H1 (cell line): ENCODE measurements around the gene DBH. TPM values are rescaled to one million over a fixed set of nuclear protein-coding genes. Genes with fewer than 3 reads are reported as not detected.

Experiments used
- CTCF ChIA-PET: fragments of 300-600 bp; sonication (Branson Sonifier 250); formaldehyde crosslinking; loops from one replicate; lab custom pipeline; 2021; ENCODE audit not compliant: partially characterized antibody; lab: Charles Lee
- POLR2A ChIA-PET: fragments of 300-600 bp; sonication (Branson Sonifier 250); formaldehyde crosslinking; loops from one replicate; lab custom pipeline; 2021; ENCODE audit warnings: inconsistent platforms; ENCODE audit not compliant: partially characterized antibody; lab: Charles Lee
- DNase-seq, 2 experiments: peaks; one replicate each; pipeline versions ENCODE4 v3.0.0 to v3.0.0-alpha.2; 2010 to 2022; ENCODE audit warnings: low spot score in 2 of 2, low read depth in 1 of 2, mixed read lengths in 1 of 2
- FAIRE-seq: peaks from 2 replicates; lab custom pipeline; 2011; peaks lifted over from hg19 to GRCh38; lab: Jason Lieb, UNC
- H2AFZ ChIP-seq: 2 replicates; pipeline ENCODE4 v1.8.1; 2012; ENCODE audit warnings: low read length, inconsistent platforms
- H2AK5ac ChIP-seq: 2 replicates; pipeline ENCODE4 v1.6.1; 2013; ENCODE audit warnings: low read depth, low read length
- H2BK120ac ChIP-seq: replicated peaks from 2 replicates; pipeline ENCODE3; 2013; ENCODE audit warnings: low read depth, low read length, inconsistent platforms
- H2BK12ac ChIP-seq: 2 replicates; pipeline ENCODE4 v1.6.1; 2013; ENCODE audit warnings: low read depth, low read length
- H2BK15ac ChIP-seq: 2 replicates; pipeline ENCODE4 v1.6.1; 2013; ENCODE audit warnings: low read length
- H2BK20ac ChIP-seq: 2 replicates; pipeline ENCODE4 v1.6.1; 2013; ENCODE audit warnings: low read length
- H2BK5ac ChIP-seq: 2 replicates; pipeline ENCODE4 v1.6.1; 2013; ENCODE audit warnings: low read depth, low read length
- H3K14ac ChIP-seq: 2 replicates; pipeline ENCODE4 v1.6.1; 2013; ENCODE audit warnings: inconsistent platforms; ENCODE audit not compliant: insufficient read length
- H3K18ac ChIP-seq: 2 replicates; pipeline ENCODE4 v1.6.1; 2013; ENCODE audit warnings: low read length; ENCODE audit errors: extremely low read depth
- H3K23ac ChIP-seq: 2 replicates; pipeline ENCODE4 v1.6.1; 2013; ENCODE audit warnings: inconsistent platforms; ENCODE audit not compliant: insufficient read length
- H3K23me2 ChIP-seq: 2 replicates; pipeline ENCODE4 v1.6.1; 2013; ENCODE audit warnings: low read depth, low read length
- H3K27ac ChIP-seq: 2 replicates; pipeline ENCODE4 v1.6.1; 2011; ENCODE audit warnings: low read depth, low read length, inconsistent platforms
- H3K27me3 ChIP-seq, 4 experiments: replicated peaks in 1 of 4; 1 replicate in 1 of 4; 2 replicates in 3 of 4; pipeline versions ENCODE4 v1.6.1 to v1.8.1; 2011 to 2013; ENCODE audit warnings: low read length in 3 of 4, mild to moderate bottlenecking in 3 of 4, inconsistent platforms in 2 of 4, mixed read lengths in 2 of 4, moderate library complexity in 1 of 4; ENCODE audit not compliant: control insufficient read depth in 3 of 4, insufficient read depth in 3 of 4; ENCODE audit errors: extremely low read depth in 1 of 4
- H3K36me3 ChIP-seq, 4 experiments: 2 replicates each; pipeline versions ENCODE4 v1.6.1 to v1.8.1; 2011 to 2013; ENCODE audit warnings: mild to moderate bottlenecking in 4 of 4, low read length in 3 of 4, moderate library complexity in 2 of 4, control low read depth in 1 of 4, inconsistent platforms in 1 of 4; ENCODE audit not compliant: insufficient read depth in 4 of 4, control insufficient read depth in 2 of 4
- H3K4ac ChIP-seq: replicated peaks from 2 replicates; pipeline ENCODE3; 2013; ENCODE audit warnings: low read length, low read depth, mixed read lengths, inconsistent platforms; ENCODE audit not compliant: insufficient read length
- H3K4me1 ChIP-seq, 4 experiments: replicated peaks in 1 of 4; 1 replicate in 1 of 4; 2 replicates in 3 of 4; pipeline versions ENCODE4 v1.6.1 to v1.8.1; 2011 to 2013; ENCODE audit warnings: low read length in 3 of 4, inconsistent platforms in 2 of 4, mixed read lengths in 1 of 4; ENCODE audit not compliant: insufficient read depth in 4 of 4, control insufficient read depth in 3 of 4
- H3K4me2 ChIP-seq, 2 experiments: 2 replicates each; pipeline versions ENCODE4 v1.6.1 to v1.8.1; 2011 to 2013; ENCODE audit warnings: low read depth in 2 of 2, low read length in 2 of 2, control low read depth in 1 of 2, inconsistent platforms in 1 of 2, mild to moderate bottlenecking in 1 of 2; ENCODE audit not compliant: insufficient read depth in 1 of 2
- H3K4me3 ChIP-seq, 4 experiments: fragments of 200-600, 300-600 bp in 1 of 4; sonication (generic), shearing (Covaris generic), sonication (Bioruptor Twin) in 1 of 4; 2 replicates each; pipeline versions ENCODE4 v1.5.1 to v1.8.1; 2011 to 2016; ENCODE audit warnings: low read length in 4 of 4, low read depth in 3 of 4, control low read depth in 2 of 4, inconsistent platforms in 2 of 4, mild to moderate bottlenecking in 2 of 4, mixed read lengths in 1 of 4, moderate library complexity in 1 of 4; ENCODE audit not compliant: insufficient read depth in 2 of 4; ENCODE audit errors: extremely low read depth in 1 of 4
- H3K56ac ChIP-seq: replicated peaks from 2 replicates; pipeline ENCODE3; 2013; ENCODE audit warnings: low read depth, mild to moderate bottlenecking, mixed read lengths, low read length, inconsistent platforms; ENCODE audit not compliant: insufficient read length
- H3K79me1 ChIP-seq: 2 replicates; pipeline ENCODE4 v1.6.1; 2013; ENCODE audit warnings: low read depth, low read length, control low read depth
- H3K79me2 ChIP-seq, 2 experiments: 2 replicates each; pipeline versions ENCODE4 v1.6.1 to v1.8.1; 2012 to 2013; ENCODE audit warnings: low read length in 2 of 2, mild to moderate bottlenecking in 2 of 2, inconsistent platforms in 1 of 2; ENCODE audit not compliant: insufficient read depth in 2 of 2, control insufficient read depth in 1 of 2
- H3K9ac ChIP-seq, 4 experiments: replicated peaks in 1 of 4; 1 replicate in 1 of 4; 2 replicates in 3 of 4; pipeline versions ENCODE4 v1.6.1 to v1.8.1; 2011 to 2013; ENCODE audit warnings: low read depth in 3 of 4, low read length in 3 of 4, control low read depth in 2 of 4, mild to moderate bottlenecking in 2 of 4, moderate library complexity in 2 of 4, inconsistent platforms in 1 of 4; ENCODE audit errors: extremely low read depth in 1 of 4
- H3K9me3 ChIP-seq, 2 experiments: 2 replicates each; pipeline versions ENCODE4 v1.6.1 to v1.8.1; 2012 to 2013; ENCODE audit warnings: mild to moderate bottlenecking in 2 of 2, moderate library complexity in 2 of 2, control low read depth in 1 of 2, inconsistent platforms in 1 of 2, low read depth in 1 of 2, low read length in 1 of 2, mixed read lengths in 1 of 2; ENCODE audit not compliant: insufficient read depth in 2 of 2
- H4K20me1 ChIP-seq, 2 experiments: replicated peaks in 1 of 2; 2 replicates each; pipeline versions ENCODE3 to v1.8.1; 2011 to 2013; ENCODE audit warnings: inconsistent platforms in 2 of 2, low read length in 2 of 2, mild to moderate bottlenecking in 1 of 2; ENCODE audit not compliant: insufficient read depth in 2 of 2, control insufficient read depth in 1 of 2
- H4K5ac ChIP-seq: 2 replicates; pipeline ENCODE4 v1.6.1; 2013; ENCODE audit warnings: low read length, low read depth, mixed read lengths, inconsistent platforms; ENCODE audit not compliant: insufficient read length
- H4K8ac ChIP-seq: 2 replicates; pipeline ENCODE4 v1.8.0; 2013; ENCODE audit warnings: mild to moderate bottlenecking, moderate library complexity, low read length, inconsistent platforms; ENCODE audit not compliant: insufficient read depth; ENCODE audit errors: extremely low read depth
- H4K91ac ChIP-seq: replicated peaks from 2 replicates; pipeline ENCODE3; 2013; ENCODE audit warnings: low read length, mixed read lengths, inconsistent platforms; ENCODE audit not compliant: insufficient read length
- ASH2L ChIP-seq: fragments of 200-600, 300-600 bp; sonication (generic); IDR thresholded peaks from one replicate; pipeline ENCODE4 v1.7.1; 2017; ENCODE audit warnings: low read length
- GTF2F1 ChIP-seq: IDR thresholded peaks from 2 replicates; pipeline ENCODE4 v1.6.1; 2012; ENCODE audit warnings: low read depth, low read length, improper control_type of control experiment, borderline replicate concordance
- MAX ChIP-seq: IDR thresholded peaks from 2 replicates; pipeline ENCODE4 v1.6.1; 2012; ENCODE audit warnings: inconsistent platforms
- POU5F1 ChIP-seq: IDR thresholded peaks from 2 replicates; pipeline ENCODE4 v1.6.1; 2011; ENCODE audit warnings: low read depth, mild to moderate bottlenecking, low read length, moderate library complexity
- RNF2 ChIP-seq: fragments of 200-900, 300-1000 bp; sonication (generic); IDR thresholded peaks from 2 replicates; pipeline ENCODE4 v1.7.1; 2016; ENCODE audit warnings: borderline replicate concordance, low read depth, mild to moderate bottlenecking, antibody characterized with exemption, low read length; ENCODE audit not compliant: poor library complexity, severe bottlenecking; ENCODE audit errors: missing control alignments
- SIX5 ChIP-seq: IDR thresholded peaks from 2 replicates; pipeline ENCODE4 v1.6.1; 2011; ENCODE audit warnings: mild to moderate bottlenecking, low read depth, low read length
- SP2 ChIP-seq: IDR thresholded peaks from 2 replicates; pipeline ENCODE4 v1.6.1; 2012; ENCODE audit warnings: mild to moderate bottlenecking, low read length, inconsistent platforms
- TAF1 ChIP-seq: IDR thresholded peaks from 2 replicates; pipeline ENCODE4 v1.6.1; 2011; ENCODE audit warnings: mild to moderate bottlenecking, low read depth, low read length
- WGBS, 2 experiments: shearing (Covaris generic) in 1 of 2; methylation state at CpG; one replicate each; pipeline versions ENCODE4 v1.1.6 to v1.1.7; 2013 to 2015; ENCODE audit warnings: low lambda C conversion rate in 2 of 2, mixed read lengths in 2 of 2, inconsistent platforms in 1 of 2, low coverage in 1 of 2, missing lambda C conversion rate in 1 of 2; ENCODE audit not compliant: insufficient replicate concordance in 2 of 2, insufficient coverage in 1 of 2, insufficient read length in 1 of 2; ENCODE audit errors: extremely low coverage in 1 of 2, missing lambda C conversion rate in 1 of 2; 5-methylcytosine and 5-hydroxymethylcytosine counted together
- polyA plus RNA-seq, 7 experiments: library from polyadenylated mRNA; depleted of rRNA in 3 of 7; stranded (reverse) in 5 of 7; unstranded in 2 of 7; fragments of >200 nt in 5 of 7; fragments of 200-250 nt in 2 of 7; gene quantifications; 1 replicate in 5 of 7; 2 replicates in 1 of 7; 4 replicates in 1 of 7; pipeline versions ENCODE4 v1.2.1 to v1.2.3, GENCODE V29; 2011 to 2013; ENCODE audit warnings: missing spikeins in 2 of 7, mixed read lengths in 2 of 7
- total RNA-seq: library from RNA; stranded (reverse); fragmentation: NEBNext Ultra II Directional; extraction: Animal tissue kit (Norgen Biotek cat#: 25700); gene quantifications from 2 replicates; pipeline ENCODE4 v1.2.1, GENCODE V29; 2021

DBH gene
- total and polyA plus RNA-seq, 2 of the 8 experiments (the other 6 are each of a cell fraction or from before 2014, with no cell fraction given), result 0.18 TPM; not detected in 1

GRCh38 chr9:133656211-133657119, 20.3 kb downstream of the DBH start:
- Histone ChIP-seq H3K79me1 (no peaks in the 10 kb centered on the region), H3K4me1 (peaks cover 0 to 15% (median 8%) of the 10 kb centered on the region in 4 experiments; a peak in 5 of 7 replicates), H4K8ac (no peak overlapping the region), H4K5ac (no peak overlapping the region), H3K23ac (no peak overlapping the region), H3K27ac (no peak overlapping the region), H2BK120ac (no peak overlapping the region), H3K9ac (no peak overlapping the region), H2AK5ac (no peak overlapping the region), H3K4ac (no peak overlapping the region), H3K18ac (no peak overlapping the region), H3K4me2 (no peak overlapping the region), H3K14ac (no peak overlapping the region), H3K9me3 (no peaks in the 10 kb centered on the region), H4K91ac (no peak overlapping the region), H2BK15ac (no peak overlapping the region), H2AFZ (no peak overlapping the region), H2BK20ac (no peak overlapping the region), H3K56ac (no peak overlapping the region), H3K36me3 (no peaks in the 10 kb centered on the region), H3K79me2 (no peaks in the 10 kb centered on the region), H2BK12ac (0 out of 2 replicates have a peak overlapping the region, but pooled peaks have one; percentile 27), H3K23me2 (peaks cover 3% of the 10 kb centered on the region; the same call in 1 of the 2 replicates), H3K27me3 (peaks cover 0 to 12% (median 11%) of the 10 kb centered on the region in 4 experiments; a peak in 3 of 7 replicates), H3K4me3 (no peak overlapping the region), H2BK5ac (no peak overlapping the region), H4K20me1 (no peaks in the 10 kb centered on the region)
- no peak for FAIRE-seq
- ChIA-PET CTCF (interaction anchor here (0.9 to 2.1 kb wide), 8 partner anchors 15 to 535 kb away, joined by 3 to 8 read pairs (median 3); no protein-coding TSS in a partner anchor), POLR2A (interaction anchor here (1.4 to 2.4 kb wide), 3 partner anchors 10 to 12 kb away, joined by 3 to 7 read pairs (median 7); no protein-coding TSS in a partner anchor)
- WGBS, 2 experiments, result 83% methylated on average over 32 of the region's 36 CpGs; no CpG with 5 or more reads in 1 of the 2 experiments
- no peak for DNase-seq
- TF ChIP-seq POU5F1 (no peak), SP2 (no peak), TAF1 (no peak), GTF2F1 (no peak), SIX5 (no peak), MAX (no peak), RNF2 (no peak), ASH2L (no peak)
